Measurements from ENCODE around the gene LMO1. TPM values are rescaled to one million over a fixed set of nuclear protein-coding genes. Genes with fewer than 3 reads are reported as not detected.

Gene LMO1
- total RNA-seq, 1 experiment from 2014 or later = 0.27 TPM

DNA sequence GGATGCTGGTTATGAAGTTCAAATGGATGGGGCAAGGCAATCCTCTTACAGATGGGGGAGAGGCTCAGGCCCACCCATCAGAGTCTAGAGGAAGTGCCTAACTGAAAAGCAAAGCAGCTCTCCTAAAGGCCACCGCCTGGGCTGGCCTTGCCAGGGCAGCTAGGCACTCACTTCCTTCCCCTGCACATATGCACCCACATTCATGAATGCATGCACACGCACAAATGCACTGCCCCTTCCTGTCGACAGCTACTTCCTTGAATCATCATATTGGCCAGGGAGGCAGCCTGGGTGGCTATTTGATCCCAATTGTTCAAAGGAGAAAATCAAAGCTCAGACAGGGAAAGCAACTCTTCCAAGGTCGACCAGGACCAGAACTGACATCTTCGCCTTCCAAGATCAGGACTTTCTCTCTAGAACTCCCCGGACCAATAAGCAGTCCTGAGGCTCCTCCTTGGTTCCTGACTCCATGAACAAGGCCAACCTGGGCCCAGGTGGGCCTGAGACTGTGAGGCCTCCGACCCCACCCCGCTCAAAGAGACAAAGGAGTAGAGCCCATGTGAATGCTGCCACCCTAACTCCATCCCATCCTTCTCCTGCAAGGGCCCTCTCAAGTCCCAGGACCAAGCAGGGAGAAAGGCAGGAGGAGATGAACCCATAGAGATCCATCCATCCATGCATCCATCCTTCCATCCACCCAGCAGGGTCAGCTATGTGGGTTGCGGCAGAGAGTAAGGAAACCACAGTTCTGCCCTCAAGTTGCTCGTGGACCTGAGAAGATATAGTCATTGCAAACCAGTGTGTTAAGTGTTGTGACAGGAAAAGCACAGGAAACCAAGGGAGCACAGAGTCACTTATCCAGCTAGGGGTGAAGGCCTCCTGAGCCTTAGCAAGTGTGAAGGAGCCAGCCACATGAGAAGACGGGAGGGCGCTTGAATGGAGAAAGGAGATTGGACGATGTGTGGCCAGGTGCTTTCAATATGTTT, 35.4 kb upstream of the LMO1 start:
- BruUV-seq (replicated peaks) = no TSS peak
- Histone ChIP-seq H3K27me3 (ENCODE audit: insufficient read depth, low read length) (peaks cover 3% of the 10 kb centered on the region; the same call in 1 of the 2 replicates), H3K4me2 (ENCODE audit: low read length) (no peak overlapping the region), H3K9ac (ENCODE audit: low read length) (no peak overlapping the region), H3K9me3 (ENCODE audit: control insufficient read depth in 1 of 2, insufficient read depth in 1 of 2, low read depth in 1 of 2, low read length in 2 of 2) (peaks cover 0 to 5% of the 10 kb centered on the region in 2 experiments; a peak in 1 of 4 replicates), H2AFZ (ENCODE audit: low read depth, low read length, poor library complexity, severe bottlenecking) (no peak overlapping the region), H3K4me3 (replicated peaks in 1 of 2; ENCODE audit: low read depth in 1 of 2, low read length in 2 of 2) (no peak overlapping the region), H3K9me2 (ENCODE audit: insufficient read depth) (no peaks in the 10 kb centered on the region), H3K36me3 (ENCODE audit: control insufficient read depth in 1 of 2, insufficient read depth in 2 of 2, low read length in 2 of 2) (no peaks in the 10 kb centered on the region), H3K27ac (ENCODE audit: low read depth, low read length) (no peak overlapping the region), H3K4me1 (ENCODE audit: control insufficient read depth in 1 of 2, insufficient read depth in 2 of 2, low read length in 2 of 2) (no peaks in the 10 kb centered on the region), H4K20me1 (ENCODE audit: insufficient read depth) (no peaks in the 10 kb centered on the region), H3K79me2 (ENCODE audit: insufficient read depth, low read length) (no peaks in the 10 kb centered on the region)
- ChIA-PET POLR2A (no interaction called here), RAD21 (ENCODE audit: low non-redundant PET in 1 of 2, low total read pairs in 2 of 2, uncharacterized antibody in 2 of 2, unreplicated experiment in 2 of 2) (no interaction called here), CTCF (no interaction called here)
- ATAC-seq (no peak), DNase-seq (ENCODE audit: low read depth, low spot score) (no peak)
- intact Hi-C loops (cut with micrococcal nuclease) = no loop called here
- no peak for TF ChIP-seq RAD21 (IDR thresholded peaks at IDR 0.05; ENCODE audit: low read depth)
- TF ChIP-seq JUND (IDR thresholded peaks at IDR 0.05) = no peak

DNA sequence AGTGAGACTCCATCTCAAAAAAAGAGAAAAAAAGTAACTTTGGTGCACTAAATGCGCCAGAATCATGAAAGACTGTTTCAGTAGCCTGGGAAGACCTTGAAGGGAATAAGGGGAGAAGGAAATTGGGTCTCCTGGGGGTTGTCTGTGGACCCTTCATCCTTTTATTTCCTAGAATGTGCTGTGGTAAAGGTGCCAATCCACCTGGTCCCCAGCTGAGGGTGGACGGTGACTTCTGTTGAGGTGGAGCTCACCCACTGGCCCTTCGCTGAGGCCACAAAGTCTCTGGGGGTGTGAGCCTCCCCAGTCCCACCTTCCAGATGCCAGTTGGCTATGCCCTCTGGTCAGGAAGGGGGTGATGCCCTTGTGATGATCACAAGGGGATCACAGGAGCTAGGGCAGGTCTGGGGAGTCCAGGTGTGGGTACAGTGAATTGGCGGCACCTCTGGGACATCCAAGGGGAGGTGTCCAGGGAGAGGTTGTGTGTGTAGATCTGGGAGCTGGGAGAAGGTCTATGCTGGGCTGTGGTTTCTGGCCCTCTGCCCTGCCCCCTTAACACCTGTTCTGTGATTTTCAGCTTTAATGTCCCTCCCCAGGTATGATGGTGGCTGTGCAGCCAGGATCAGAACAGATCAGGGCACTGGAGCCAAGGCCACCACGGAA, 34.2 kb upstream of the LMO1 start:
- intact Hi-C loops (cut with micrococcal nuclease) = no loop called here
- Histone ChIP-seq H3K36me3 (ENCODE audit: control insufficient read depth in 1 of 2, insufficient read depth in 2 of 2, low read length in 2 of 2) (no peaks in the 10 kb centered on the region), H4K20me1 (ENCODE audit: insufficient read depth) (no peaks in the 10 kb centered on the region), H2AFZ (ENCODE audit: low read depth, low read length, poor library complexity, severe bottlenecking) (no peak overlapping the region), H3K4me3 (replicated peaks in 1 of 2; ENCODE audit: low read depth in 1 of 2, low read length in 2 of 2) (no peak overlapping the region), H3K9me3 (ENCODE audit: control insufficient read depth in 1 of 2, insufficient read depth in 1 of 2, low read depth in 1 of 2, low read length in 2 of 2) (0 out of 4 replicates have a peak, but pooled peaks cover 0 to under 1% of the 10 kb centered on the region in 2 experiments), H3K27ac (ENCODE audit: low read depth, low read length) (no peak overlapping the region), H3K9me2 (ENCODE audit: insufficient read depth) (no peaks in the 10 kb centered on the region), H3K79me2 (ENCODE audit: insufficient read depth, low read length) (no peaks in the 10 kb centered on the region), H3K9ac (ENCODE audit: low read length) (no peak overlapping the region), H3K4me1 (ENCODE audit: control insufficient read depth in 1 of 2, insufficient read depth in 2 of 2, low read length in 2 of 2) (no peaks in the 10 kb centered on the region), H3K27me3 (ENCODE audit: insufficient read depth, low read length) (peaks cover 4% of the 10 kb centered on the region; the same call in 1 of the 2 replicates), H3K4me2 (ENCODE audit: low read length) (no peak overlapping the region)
- DNase-seq (ENCODE audit: low read depth, low spot score) = no peak
- RAD21 ChIA-PET (ENCODE audit: low non-redundant PET in 1 of 2, low total read pairs in 2 of 2, uncharacterized antibody in 2 of 2, unreplicated experiment in 2 of 2) = no interaction called here
- CTCF ChIA-PET = no interaction called here
- ATAC-seq = no peak
- POLR2A ChIA-PET = no interaction called here
- BruUV-seq (replicated peaks) = no TSS peak
- no peak for TF ChIP-seq ZFX (IDR thresholded peaks at IDR 0.05)
- TF ChIP-seq JUND (IDR thresholded peaks at IDR 0.05) = no peak
- TF ChIP-seq REST (IDR thresholded peaks at IDR 0.05; ENCODE audit: low read depth) = no peak
- no peak for TF ChIP-seq ZNF274 (IDR thresholded peaks at IDR 0.05; ENCODE audit: low read depth, low read length)
- TF ChIP-seq CBX3 (IDR thresholded peaks at IDR 0.05; ENCODE audit: low read depth) = no peak
- TF ChIP-seq SIN3A (IDR thresholded peaks at IDR 0.05; ENCODE audit: low read depth) = no peak
- no peak for TF ChIP-seq TCF7L2 (IDR thresholded peaks at IDR 0.05; ENCODE audit: borderline replicate concordance, extremely low read depth, insufficient read depth, insufficient read length)
- TF ChIP-seq FOSL1 (IDR thresholded peaks at IDR 0.05; ENCODE audit: low read depth) = no peak
- TF ChIP-seq CTCF (IDR thresholded peaks at IDR 0.05 in 2 of 3, conservative IDR thresholded peaks at IDR 0.05 in 1 of 3; ENCODE audit: borderline replicate concordance in 1 of 3, insufficient read depth in 1 of 3, low read depth in 2 of 3, low read length in 2 of 3) = no peak
- TF ChIP-seq ELF1 (IDR thresholded peaks at IDR 0.05; ENCODE audit: borderline replicate concordance, low read depth) = no peak
- TF ChIP-seq EZH2 (IDR thresholded peaks at IDR 0.05) = no peak
- no peak for TF ChIP-seq EZH2phosphoT487 (IDR thresholded peaks at IDR 0.05; ENCODE audit: borderline replicate concordance)

Measured in HCT116 (cell line).